SH-SY5Y (cell line): Measurements from ENCODE around the gene GIGYF1.

Experiments used
- GATA2 ChIP-seq: IDR thresholded peaks from 2 replicates; pipeline ENCODE4 v1.6.1; 2011; ENCODE audit warnings: mild to moderate bottlenecking, low read depth, low read length
- GATA3 ChIP-seq: IDR thresholded peaks from 2 replicates; pipeline ENCODE4 v1.6.1; 2011; ENCODE audit warnings: low read depth, mild to moderate bottlenecking, low read length, moderate library complexity

GRCh38 chr7:100671353-100672327 lies 22.4 kb downstream of the GIGYF1 start:
- no peak for TF ChIP-seq GATA3
- no peak for TF ChIP-seq GATA2
